Measurements from ENCODE around the gene ERP27.

ERP27 gene

GRCh38 chr12:14938301-14938700 lies at the start of gene ERP27:
Gene ERP27, minus strand, starts transcription at chr12:14938537. Its CDS starts 29 bp downstream, at chr12:14938508.
- no peak for DNase-seq

GRCh38 chr12:14988035-14988434 lies 49.7 kb upstream of the ERP27 start:
- no peak for DNase-seq

GRCh38 chr12:14986449-14986848 lies 48.1 kb upstream of the ERP27 start:
- DNase-seq = no peak

GRCh38 chr12:14984766-14985285 lies 46.5 kb upstream of the ERP27 start:
- DNase-seq = no peak

- DNase-seq = no peak
These were observed 45.7 kb upstream of the ERP27 start for GRCh38 chr12:14984036-14984435.

- DNase-seq = no peak
These were observed 44.7 kb upstream of the ERP27 start for GRCh38 chr12:14982991-14983390.

- DNase-seq = no peak
These were observed 44.2 kb upstream of the ERP27 start for GRCh38 chr12:14982562-14982961.

DNA sequence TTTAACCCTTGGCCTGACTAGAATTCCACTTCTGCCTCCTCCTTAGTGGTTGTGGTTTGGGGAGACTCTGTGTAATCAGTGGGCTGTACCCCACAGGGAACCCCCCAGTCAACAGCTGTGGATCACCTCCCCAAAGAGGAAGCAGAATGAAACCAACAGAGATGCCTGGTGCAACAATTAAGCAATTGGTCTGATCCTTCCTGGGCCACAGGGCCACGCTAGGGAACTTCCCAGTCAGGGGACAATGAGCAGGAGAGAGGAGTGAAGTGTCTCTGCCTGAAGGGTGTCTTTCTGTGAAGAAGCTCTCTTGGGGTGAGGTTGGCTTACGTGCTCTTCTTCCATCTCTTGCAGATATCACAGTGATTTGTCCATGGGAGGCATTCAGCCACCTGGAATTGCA lies 42.7 kb upstream of the ERP27 start:
- DNase-seq = no peak

GRCh38 chr12:14979468-14979867 lies 41.1 kb upstream of the ERP27 start:
- DNase-seq = no peak

DNA sequence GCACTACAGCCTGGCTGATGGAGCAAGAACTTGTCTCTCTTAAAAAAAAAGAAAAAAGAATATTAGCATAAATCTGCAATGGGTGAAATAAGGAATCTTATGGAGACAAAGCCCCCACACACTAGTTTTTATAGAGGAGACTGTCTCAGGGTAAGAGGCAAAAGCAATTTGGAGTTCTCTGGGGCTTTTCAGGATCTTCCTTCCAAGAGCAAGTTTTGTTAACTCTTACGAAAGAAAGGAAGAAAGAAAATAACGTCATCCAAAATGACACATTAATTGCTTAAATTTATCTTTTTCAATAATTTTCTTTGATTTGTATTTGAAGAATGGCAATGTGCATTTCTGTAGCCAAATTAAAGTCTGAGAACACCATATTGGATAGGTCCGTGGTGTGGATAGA lies 38.3 kb upstream of the ERP27 start:
- DNase-seq = no peak

GRCh38 chr12:14975457-14975856 lies 37.1 kb upstream of the ERP27 start:
- DNase-seq = no peak

GRCh38 chr12:14974633-14975032 lies 36.3 kb upstream of the ERP27 start:
- DNase-seq = no peak

DNA sequence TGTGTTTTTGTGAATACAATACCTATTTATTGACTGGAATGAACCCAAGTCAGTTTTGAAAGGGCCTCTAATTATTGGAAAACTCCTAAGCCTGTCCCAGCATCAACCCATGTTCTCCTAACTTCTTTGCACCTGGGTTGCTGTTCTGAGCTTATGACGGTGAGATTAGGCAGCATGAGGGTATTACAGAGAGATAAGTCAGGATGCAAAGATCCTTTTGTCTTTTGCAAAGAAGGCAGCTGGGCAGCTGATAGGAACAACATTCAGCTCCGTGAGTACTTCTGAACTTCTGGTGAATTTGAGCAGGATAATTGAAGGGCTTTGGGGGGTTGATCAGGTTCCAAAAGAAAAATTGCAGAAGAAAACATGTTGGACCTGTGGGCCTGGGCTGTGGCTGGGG lies 34.5 kb upstream of the ERP27 start, which contains the start of gene PDE6H:
TSS of gene PDE6H (plus strand) at position 227 of the 400 bp plus-strand sequence. CDS start 4,971 bp downstream, outside the sequence.
- DNase-seq = no peak

DNA sequence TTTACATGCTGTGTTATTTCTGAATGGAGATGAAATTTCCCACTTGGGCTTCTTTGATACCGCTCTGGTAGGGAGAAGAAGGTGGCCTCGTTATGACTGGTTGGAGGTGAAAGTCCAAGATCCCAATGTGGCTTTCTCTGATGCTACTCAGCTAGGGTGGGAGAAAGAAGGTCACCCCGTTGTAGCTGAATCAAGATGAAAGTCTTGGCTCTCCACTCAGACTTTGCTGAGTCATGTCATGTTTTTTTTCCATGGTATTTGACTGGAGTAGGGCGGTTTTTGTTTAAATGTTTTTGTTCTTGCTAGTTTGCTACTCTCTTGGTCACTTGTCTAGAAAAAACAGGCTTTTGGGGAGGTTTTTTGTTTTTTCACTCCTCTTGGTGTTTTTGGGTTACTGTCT lies 32.1 kb upstream of the ERP27 start:
- DNase-seq = no peak

- no peak for DNase-seq
These were observed 30.1 kb upstream of the ERP27 start for GRCh38 chr12:14968478-14968877.

GRCh38 chr12:14965221-14965620 lies 26.9 kb upstream of the ERP27 start:
- no peak for DNase-seq

DNA sequence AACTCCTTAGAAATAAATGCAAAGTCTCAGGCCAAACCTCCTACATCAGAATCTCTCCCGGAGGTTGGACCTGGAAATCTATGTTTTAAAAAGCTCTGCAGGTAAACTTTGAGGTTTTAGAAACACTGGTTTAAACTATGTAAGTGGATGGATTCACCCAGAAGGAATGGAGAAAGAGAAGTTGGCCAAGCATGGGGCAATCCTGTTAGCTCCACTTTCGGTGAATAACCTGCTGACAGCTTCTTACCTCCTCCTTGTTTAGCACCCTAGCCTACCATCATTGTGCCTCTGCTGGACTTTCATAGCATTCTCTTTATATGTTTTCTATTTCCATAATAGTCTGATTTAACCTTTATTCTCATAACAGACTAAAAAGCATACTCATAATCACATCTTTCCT lies 26.1 kb upstream of the ERP27 start:
- DNase-seq = no peak

DNA sequence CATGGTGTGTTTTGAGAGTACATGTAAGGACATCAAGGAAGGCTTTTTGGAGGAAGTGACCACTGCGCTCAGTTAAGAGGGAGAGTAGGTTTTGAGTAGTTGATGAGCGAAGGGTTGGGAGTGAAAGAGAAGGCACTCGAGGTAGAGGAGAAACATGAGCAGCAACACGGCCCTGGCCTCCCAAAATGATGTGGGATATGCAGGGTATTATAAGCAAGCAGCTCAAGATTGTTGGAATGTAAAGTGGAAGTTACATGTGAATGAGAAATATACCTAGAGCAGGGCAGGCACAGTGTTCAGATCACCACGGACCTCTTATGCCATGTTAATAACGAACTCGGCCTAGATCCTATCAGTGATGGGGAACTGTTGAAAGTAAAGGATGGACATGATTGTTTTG lies 25.2 kb upstream of the ERP27 start:
- DNase-seq = no peak

GRCh38 chr12:14962797-14963196 lies 24.5 kb upstream of the ERP27 start:
- DNase-seq = no peak

DNA sequence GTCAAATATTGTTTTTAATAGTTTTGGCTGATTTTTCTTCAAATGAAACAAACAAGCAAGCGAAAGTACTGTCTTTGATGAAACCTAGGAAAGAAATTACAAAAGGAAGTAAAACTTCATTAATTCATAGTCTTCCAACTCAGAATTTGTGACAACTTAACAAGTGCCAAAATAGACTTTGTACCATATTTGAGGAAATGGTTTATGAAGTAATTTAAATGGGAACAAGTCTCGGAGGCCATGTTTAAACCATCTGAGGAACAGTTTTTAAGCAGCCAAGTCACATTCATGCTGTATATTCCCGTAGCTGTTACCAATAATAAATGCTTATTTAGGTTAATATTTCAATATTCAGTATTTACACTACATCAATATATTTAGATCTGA lies 23.8 kb upstream of the ERP27 start:
- DNase-seq = no peak

DNA sequence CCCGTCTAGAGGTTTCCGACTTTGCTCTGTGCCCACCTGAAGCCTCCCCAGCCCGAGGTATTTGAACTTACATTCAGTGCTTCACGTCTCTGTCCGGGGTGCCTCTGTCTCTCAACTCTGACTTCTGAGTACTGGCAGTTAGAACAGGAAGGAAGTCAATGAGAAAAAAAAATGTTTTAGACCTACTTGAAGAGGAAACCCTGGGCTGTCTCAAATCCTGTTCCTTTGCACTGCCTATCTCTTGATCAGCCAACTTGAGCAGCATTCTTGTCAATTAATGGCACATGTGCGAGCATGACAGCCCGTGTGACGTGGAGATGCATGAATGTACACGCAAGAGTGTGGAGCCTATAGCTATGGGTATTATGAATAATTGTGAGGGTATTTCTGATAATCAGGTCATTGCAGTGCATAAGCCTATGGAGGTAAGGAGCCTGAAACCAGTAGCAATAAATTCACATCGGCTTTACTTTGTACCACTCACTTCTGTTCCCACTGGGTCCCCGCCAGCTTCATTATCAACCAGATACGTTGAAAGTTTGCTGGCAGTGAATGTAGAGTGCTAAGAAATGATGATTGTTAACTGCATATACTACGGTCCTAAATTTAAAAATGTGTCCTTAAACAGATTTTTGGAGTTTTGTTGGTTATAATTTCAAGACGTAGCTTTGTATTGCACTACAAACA lies 23.3 kb upstream of the ERP27 start, which contains the start of gene ARHGDIB:
TSS of gene ARHGDIB (minus strand) at position 136 of the 687 bp plus-strand sequence. CDS start 10,889 bp downstream, outside the sequence.
- DNase-seq = no peak

DNA sequence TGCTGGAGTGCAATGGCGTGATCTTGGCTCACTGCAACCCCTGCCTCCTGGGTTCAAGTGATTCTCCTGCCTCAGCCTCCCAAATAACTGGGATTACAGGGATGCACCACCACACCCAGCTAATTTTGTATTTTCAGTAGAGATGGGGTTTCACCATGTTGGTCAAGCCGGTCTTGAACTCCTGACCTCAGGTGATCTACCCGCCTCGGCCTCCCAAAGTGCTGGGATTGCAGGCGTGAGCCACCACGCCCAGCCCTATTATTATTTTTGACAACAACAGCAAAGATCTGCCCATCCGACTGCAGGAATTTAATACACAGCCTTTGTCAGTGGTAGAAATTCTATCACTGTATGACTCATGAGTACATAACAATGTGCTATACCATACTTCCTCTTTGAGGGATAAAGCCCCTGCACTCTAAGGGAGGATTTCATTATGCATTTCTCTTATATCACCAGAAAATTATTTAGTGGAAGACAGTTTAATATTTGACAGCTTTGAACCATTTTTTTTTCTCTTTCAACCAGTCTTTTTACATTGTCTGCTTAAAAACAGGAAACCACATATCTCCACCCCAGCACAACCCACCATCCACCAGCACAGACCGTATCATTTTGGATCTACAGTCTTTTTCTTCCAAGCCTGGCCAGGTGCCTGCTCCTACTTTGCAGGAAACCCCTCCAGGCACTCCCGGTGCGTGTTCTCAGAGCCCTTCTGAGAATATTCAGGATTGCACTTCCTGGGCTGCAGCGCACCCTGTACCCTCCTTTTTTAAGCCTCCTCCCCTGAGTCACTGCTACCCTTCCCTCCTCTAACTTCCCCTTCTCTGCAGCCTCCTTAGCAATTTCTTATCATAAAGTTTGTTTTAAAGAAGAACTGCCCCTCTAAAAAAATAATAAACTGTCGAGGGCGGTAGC lies 22.5 kb upstream of the ERP27 start:
- DNase-seq = no peak

DNA sequence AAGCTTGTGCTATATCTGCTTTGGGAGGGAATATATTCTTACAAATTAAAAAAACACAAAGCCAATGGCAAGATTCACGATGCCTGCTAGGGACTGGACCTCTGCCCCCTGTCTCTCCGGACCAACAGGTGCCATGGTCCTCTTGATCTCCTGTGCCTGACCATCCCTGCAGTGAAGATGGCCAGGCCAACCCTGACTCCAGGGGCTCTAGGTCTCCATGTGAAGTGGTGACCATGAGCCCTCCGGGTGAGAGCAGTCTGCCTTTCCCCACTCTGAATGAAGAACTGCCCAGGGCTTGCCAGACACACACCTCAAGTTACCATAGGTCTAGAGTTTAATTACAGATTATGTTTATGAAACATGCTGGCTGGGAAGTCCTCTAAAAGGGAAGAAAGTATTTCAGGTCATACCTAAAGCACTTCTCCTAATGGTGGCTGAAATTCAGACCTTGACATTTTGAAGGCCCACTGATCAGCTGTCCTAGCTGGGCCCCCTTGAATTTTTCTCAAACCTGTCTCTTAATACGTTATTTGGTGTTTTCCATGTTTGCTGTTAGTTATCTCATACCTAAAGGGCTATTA lies 21.7 kb upstream of the ERP27 start:
- DNase-seq = no peak

All from NCI-H2081 (cell line).